Erythroblast (primary cell): ENCODE results near the gene COG4.

Experiments
- GATA1 ChIP-seq: IDR thresholded peaks from 2 replicates; pipeline ENCODE4 v1.6.1; 2011; ENCODE audit warnings: low read depth, mild to moderate bottlenecking, control low read depth, low read length, moderate library complexity
- POLR2A ChIP-seq: IDR thresholded peaks from 2 replicates; pipeline ENCODE4 v1.6.1; 2011; ENCODE audit warnings: mild to moderate bottlenecking, low read length

DNA sequence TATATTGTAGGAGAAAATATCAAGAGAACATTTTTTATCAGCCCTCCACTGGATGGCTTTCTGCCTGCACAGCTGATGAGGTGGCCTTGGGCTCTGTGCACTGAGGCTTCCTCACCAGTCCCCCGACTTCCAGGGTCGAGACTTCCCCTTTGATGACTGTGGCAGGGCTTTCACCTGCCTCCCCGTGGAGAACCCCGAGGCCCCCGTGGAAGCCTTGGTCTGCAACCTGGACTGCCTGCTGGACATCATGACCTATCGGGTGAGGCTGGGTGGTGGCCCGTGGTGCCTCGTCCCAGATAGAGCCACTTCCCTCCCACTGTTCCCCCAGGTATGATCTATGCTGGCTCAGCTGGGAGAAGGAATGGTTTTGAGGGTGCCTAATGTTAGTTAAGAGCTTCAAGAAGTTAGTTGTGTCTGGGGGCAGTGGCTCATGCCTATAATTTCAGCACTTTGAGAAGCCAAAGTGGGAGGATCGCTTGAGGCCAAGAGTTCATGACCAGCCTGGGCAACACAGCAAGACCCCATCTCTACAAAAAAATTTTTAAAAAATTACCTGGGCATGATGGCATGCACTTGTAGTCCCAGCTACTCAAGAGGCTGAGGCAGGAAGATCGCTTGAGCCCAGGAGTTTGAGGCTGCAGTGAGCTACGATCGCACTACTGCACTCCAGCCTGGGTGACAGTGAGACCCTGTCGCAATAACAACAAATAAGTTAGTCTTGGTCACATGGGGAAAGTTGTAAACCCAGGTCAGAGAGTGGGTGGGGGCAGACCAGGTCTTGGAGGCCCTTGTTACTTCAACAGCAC lies 57.2 kb downstream of the COG4 start:
- TF ChIP-seq POLR2A (no peak), GATA1 (no peak)
